GM11168 (cell line): ENCODE measurements around the gene P2RY2.
"Not testable (repeated sequence)": the region's sequence is repeated elsewhere in the genome, so short reads cannot be mapped to it uniquely, and the experiment has no call there.

Experiments used
- in situ Hi-C: fragments of 300-500 bp; cut with MboI; formaldehyde crosslinking; loops from one replicate; pipeline ENCODE4 v1.12.0; 2022; ENCODE audit warnings: low sequenced_read_pairs; ENCODE audit not compliant: unreplicated experiment

P2RY2 gene

DNA sequence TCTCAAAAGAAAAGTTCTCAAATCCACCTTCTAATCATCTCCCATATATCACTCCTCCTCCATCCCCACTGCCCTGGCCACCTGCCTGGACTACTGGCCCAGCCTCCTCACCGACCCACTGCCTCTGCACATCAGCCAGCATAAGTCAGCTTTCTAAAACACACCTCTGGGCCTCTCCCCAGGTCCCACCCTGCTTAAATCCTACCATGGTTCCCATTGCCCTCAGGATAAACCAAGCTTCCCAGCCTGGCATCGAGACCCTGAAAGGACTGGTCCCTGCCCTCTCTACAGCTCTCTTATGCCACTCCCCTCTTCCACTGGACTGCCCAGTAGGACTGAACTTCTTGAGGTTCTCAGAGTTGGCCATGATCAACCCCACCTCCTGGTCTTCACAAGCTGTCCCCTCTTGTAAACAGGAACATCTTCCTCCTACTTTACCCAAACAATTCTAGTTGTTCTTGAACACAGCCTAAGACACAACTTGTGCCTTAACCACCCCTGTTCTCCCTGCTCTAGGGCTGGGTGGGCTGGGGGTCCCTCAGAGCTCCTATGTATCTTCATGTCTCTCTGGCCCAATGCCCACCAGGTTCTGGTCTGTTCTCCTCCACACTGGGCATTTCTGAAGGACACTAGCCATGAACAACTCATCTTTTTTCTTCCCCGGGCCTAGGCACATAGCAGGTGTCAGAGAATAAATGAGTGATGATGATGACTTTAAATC lies 41.5 kb downstream of the P2RY2 start:
- in situ Hi-C loops, result no loop called here

DNA sequence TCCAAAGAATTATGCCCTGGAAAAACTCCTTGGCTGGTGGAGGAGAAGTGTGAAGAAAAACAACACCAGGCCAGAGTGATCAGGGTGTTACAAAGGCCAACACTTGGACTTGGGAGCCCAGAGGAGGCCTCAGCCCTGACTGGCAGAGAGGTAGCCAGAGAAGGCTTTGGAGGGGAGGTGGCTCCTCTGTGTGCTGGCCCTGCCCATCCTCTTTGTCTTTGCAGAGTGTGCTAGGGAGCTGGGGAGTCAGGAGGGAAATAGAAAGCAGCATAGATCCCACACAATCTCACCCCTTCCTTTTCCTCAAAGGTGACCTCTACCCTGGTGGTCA lies 42.0 kb downstream of the P2RY2 start:
- in situ Hi-C loops, result no loop called here

DNA sequence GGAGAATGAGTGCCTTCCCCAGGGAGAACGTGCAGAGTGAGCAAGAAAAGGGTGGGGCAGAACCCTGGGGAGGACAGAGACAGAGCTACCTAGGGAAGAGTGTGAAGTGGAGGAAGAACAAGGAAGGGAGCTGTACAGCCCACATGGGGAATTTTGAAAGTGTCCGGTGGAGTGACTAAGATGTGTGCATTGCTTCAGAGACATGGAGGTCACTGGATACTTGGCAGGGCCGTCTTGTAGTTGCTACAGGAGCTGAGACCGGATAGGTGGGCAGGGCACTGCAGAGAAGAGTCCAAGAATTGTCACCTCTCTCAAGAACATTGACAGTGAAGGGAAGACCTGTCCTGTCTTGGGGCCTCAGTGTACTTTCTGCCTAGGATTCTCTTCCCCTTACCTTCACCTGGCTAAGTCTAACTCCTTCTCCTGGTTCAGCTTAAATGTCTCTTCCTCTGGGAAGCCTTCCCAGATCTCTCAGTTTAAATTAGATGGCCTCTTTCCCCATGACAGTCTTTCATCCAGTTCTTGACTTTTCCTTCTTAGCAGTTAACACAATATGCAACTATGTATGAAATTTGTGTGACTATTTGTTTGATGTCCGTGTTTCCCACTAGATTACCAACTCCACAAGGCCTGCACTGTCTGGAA lies 44.9 kb downstream of the P2RY2 start:
- in situ Hi-C loops, result no loop called here

DNA sequence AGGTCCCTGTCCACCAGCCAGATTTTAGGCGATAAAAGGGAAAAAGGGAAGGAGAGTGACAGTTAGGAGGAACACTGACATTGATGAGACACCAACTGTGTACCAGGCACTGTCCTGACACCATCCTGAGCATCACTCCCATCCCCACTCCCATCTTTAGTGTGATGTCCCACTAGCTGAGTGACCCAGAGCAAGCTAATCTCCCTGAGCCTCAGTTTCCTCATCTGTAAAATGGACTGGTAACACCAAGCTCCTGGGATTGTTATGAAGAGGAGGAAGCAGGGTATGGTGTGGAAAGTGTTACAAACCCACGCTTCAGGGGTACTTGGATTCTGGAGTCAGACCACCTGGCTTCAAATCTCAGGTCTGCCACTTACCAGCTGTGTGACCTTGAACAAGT lies 45.6 kb downstream of the P2RY2 start:
- in situ Hi-C loops, result no loop called here

DNA sequence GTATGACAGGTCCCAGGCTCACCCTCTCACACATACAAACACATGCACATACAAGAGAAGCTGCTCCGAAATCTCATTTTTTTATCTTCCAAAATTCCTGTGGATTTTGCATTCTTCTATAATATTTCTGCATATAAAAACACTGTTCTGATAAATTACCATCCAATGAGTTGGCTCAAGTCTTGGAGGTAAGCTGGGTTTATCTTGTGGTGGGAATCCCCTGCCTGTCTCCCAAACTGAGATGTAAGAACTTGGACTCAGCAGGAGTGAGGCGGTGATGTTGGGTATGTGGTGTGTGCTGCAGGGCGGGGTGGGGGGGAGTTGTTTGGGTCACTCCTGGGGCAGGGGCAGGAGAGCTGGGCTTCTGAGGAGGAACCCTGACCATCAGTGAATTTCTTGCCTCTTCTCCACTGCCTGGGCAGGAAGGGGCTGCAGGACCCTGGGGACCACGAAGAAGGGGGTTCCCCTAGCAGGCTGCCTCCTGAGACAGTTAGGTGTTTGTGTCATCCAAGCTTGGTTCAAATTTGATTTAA lies 47.3 kb downstream of the P2RY2 start:
- in situ Hi-C loops, result no loop called here

DNA sequence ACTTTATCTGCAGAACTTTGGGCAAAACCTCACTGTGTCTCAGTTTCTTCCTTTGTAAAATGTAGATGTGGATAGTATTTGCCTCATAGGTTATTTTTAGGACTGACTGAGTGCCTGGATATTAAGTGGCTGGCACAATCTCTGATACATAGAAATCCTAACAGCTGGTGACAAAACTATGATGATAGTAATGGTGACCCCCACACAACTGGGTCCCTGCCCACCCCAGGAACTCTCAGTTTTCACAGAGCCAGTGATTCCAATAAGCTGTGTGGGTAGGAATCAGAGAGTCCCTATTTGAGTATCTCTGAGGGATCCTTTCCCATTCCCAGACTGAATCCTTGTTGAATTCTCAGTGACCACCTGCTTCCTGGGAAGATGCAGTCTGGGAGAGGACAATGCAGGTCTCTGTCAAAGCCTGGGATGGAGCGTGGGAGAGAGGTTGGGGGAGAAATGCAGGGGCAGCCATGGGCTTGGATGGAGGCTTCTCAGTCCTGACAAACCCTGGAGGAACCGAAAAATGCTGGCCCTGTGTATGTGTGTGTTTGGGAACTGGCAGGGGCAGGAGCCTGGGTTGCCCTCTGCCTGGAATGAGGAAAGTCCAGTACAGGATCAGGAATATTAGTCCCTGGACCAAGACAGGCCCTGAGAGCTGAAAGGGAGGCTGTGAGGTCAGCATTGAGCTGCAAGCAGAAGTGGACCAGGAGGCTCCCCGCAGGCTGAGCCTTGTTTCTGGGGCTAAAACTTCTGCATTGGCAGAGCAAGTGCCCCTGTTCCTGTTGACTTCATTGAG lies 48.0 kb downstream of the P2RY2 start:
- in situ Hi-C loops, result no loop called here

DNA sequence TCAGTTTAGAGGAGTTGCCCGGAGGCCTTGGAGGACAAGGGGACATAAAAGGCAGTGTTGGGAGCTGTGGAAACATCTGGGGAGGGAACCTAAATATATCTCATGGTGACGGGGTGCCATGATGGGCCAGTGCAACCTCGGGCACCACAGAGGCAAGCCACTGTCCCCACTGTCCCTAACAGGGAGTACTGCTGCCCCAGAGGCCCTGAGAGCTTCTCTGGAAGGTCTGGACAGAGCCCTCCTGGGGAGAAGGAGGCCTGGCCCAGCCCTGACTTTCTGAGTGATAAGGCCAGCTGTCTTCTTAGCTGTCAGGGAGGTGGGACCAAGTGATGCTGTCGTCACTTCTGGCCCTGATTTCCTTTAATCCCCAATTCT lies 48.6 kb downstream of the P2RY2 start:
- in situ Hi-C loops, result no loop called here

DNA sequence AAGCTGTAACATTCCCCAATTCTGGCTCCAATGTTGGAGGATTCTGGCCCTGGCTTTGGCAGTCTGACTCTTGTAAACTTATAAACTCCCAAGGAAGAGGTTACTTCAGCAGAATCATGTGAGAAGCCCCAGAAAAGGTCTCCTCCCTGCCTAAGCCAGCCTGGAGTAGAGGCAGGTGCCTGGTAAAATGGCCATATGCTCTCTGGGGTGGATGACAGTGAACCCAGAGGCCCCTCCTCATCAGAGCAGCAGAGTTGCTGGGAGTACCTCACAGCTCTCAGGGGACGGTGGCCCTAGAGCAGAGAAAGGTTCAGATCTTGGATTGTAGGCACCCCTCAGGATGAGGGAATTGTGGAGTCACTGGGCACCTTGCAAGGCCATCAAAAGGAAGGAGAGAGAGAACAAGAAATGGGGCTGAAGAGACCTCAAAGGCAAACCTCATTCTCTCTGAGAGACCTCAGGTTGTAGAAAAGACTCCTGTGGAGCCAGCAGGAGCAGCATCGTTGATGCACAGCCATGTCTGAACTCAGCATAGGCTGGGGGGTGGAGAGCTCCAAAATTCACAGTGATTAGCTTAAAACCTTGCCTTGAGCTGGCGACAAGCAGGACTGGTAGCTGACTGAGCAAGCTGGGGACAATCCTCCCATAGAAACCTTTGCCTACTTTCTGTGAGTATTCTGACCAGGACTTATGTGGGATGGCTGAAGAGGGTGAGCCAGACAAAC lies 49.2 kb downstream of the P2RY2 start:
- in situ Hi-C loops, result no loop called here

DNA sequence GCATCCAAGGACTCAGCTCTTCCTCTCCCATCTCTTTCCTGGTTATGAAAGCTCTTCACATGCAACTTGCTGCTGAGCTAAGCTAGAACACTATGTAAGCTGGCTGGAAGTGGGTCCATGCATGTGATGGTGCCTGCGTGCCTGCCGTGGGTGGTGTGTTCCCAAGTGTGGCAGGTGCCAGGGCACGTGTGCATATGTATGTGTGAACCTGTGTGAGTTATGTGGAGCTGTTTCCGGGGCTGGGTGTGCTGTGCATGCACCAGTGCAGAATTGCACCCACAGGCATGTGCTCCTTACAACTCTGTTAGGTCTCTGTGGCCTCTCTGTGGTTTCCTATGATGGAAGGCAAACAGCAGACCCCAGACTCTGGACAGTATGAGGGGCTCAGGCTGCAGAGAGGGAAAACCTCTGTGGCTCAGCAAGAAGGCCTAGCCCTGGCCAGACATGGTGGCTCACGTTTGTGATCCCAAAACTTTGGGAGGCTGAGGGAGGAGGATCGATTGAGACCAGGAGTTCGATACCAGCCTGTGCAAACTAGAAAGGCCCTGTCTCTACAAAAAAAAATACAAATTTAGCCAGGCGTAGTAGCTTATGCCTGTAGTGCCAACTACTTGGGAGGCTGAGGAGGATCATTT lies 49.9 kb downstream of the P2RY2 start:
- in situ Hi-C loops, result no loop called here

DNA sequence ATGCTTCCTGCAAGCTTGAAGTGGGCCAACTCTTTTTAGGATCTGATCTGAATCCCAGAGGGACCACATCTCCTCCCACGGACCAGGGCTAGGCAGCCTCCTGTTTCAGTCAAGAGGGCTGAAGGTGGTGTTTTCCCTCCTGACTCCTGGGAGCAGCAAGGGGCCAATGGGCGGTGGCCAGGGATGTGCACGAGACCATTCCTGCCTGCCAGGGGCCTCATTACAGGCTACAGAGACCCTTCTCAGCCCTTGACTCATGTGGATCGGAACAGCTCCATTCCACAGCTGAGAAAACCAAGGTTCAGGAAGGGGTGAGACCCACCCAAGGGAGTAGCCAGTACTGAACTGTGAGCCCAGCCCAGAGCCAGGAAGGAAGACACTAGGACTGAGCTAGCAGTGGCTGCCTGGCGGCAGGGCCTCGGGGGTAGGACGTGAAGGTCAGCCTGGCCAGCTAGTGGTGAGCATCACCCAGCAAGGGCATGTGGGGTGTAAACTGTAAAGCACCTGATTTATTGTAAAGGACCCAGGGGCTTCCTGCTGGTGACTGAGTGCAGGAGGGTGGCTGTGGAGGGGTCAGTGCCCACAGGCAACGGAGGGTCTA lies 50.7 kb downstream of the P2RY2 start:
- in situ Hi-C loops, result no loop called here

DNA sequence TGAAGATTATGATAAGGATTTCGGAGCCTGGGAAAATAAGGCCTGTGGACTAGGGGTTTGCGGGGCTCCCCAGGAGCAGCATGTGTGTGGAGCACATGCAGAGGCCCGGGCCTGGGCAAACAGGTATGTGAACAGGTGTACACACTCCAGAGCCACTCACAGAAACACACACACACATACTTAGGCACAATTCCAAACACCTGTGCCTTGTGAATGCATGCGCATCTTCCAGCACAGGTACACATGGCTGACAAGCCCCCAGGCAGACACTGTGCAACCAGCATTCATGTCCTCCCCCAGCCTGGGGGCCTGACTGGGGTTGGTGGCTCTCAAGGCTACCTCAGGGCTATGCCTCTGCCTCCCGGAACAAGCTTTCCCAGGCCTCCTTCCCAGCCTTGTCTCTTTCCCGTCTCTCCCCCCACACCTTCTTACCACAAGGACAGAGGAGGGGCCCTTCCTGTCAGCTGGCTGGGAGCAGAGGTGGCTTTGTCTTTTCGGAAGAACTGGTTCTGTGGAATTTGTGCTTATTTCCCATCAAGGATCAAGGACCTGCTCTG lies 51.5 kb downstream of the P2RY2 start:
- in situ Hi-C loops, result no loop called here

DNA sequence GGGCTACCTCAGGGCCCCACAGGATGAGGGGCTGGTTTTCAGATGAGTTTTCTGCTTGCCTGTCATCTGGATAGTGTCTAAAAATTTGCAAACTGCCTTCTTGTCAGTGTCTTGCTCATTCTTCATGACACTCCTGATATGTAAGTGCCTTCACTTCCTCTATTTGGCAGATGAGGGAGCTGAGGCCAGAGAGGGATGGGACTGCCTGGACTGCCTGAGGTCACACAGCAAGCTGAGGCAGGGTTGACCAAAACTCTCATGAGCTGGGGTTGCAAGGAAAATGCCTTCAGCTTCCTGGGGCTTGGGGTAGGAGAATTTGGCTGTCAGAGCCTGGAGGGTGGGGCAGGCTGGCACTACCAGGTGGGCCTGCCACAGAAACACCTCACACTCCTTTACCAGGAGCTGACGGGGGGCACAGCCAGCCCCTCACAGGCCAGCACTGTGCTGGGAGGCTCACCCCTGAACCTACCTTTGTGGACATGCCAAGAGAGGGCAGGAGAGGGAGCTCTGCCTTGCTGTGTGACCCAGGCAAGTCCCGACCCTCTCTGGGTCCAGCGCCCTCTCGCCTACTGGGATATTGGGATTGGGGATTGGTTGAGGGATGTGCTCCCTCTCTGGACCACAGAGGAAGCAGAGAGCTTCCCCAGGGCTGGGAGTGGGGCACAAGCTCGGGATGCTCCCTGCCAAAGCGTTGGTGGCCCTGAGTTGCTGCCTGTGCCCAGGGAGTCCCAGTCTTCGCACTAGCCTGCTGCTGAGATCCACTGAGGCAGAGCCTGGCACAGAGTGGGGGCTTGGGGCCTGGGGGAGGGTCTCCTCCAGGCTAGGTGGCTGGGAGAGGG lies 52.2 kb downstream of the P2RY2 start:
- in situ Hi-C loops, result no loop called here

DNA sequence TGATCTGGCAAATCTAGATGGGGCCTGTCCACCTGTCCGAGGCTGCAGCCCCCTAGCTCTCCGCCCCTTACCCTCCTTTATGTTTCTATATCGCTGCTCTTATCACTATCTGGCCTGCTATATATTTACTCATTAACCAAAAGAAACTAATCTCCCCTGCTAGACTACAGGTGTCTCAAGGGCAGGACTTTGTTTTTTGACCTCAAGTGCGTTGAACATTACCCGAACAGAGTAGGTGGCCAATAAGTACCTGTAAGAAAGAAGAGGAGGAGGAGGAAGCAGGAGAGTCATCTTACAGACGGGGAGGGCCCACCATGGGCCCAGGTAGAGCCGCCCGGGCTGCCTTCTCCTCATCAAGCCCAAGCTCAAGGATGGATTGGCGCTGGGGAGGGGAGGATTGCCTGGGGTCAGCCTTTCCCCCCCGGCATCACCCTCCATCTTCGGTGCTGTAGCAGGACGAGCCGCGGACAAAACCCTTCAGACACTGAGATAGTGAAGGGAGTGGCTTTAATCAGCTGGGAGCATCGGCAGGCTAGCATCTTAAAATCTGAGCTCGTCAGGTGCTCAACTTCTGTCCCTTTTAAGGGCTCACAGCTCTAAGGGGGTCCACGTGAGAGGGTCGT lies 52.9 kb downstream of the P2RY2 start:
- in situ Hi-C loops, result no loop called here

DNA sequence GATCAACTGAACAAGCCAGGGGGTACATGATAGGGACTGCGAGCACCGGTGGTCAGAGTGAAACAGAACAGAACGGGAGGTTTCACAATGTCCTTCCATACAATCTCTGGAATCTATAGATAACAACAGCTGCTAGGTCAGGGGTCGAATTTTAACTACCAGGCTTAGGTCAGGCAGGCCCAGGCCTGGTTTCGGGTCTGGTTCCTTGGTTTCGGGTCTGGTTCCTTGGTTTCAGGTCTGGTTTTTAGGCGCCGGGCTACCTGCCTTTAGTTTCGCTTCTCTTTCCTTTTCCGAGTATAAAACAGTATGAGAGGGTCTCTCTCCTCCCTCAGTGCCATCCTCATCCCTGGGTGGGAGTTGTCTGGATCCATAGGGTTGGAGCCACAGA lies 53.4 kb downstream of the P2RY2 start:
- in situ Hi-C loops, result not testable (repeated sequence)

DNA sequence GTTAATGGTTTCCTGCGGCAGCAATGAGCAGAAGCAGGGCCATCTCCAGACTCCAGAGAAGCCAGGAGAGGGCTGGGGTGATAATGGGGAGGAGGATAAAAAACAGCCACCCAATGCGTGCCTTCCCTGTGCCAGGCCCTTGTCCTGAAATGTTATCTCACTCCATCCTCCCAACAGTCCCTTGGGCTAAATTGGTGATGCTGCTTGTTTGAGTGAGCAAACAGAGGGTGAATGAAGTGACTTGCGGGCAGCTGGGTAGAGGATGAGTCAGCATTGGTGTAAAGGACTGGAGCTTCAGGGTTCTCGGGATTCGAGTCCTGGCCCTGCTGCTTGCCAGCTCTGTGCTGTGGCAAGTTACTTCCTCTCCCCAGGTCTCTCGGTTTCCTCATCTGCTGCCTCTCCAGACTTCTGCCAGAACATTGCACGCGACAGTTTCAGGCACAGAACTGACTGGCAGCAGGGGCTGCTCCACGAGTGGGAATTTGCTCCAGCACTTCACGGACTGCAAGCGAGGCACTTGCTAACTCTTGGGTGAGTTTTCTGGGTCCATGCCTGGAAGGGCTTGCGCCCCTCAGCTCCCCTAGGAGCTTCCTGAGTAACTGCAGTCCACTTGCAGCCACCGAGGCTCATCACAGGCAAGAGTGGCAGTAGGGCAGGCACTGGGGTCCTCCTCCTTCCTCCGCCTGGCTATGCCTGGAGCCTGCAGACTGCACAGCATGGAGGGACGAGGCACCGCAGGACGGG lies 54.0 kb downstream of the P2RY2 start, which contains the start of gene P2RY6:
TSS of gene P2RY6 (plus strand) at position 403 of the 744 bp plus-strand sequence. CDS start 24,181 bp downstream, outside the sequence.
- in situ Hi-C loops, result no loop called here

DNA sequence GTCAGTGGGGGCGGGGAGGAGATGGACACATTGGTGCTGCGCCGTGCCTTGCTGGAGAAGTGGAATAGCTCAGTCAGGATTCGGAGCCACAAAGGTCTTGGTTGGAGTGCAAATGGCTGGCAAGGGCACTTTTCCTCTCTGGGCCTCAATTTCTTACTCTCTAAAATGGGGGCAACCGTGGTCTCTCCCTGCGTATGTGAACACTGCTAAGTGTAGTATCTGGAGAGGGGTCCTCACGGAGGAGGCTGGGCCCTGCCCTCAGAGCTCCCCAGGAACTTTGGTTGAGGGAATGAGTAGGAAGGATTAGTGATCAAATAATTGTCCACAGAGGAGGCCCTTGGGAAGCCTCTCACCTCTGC lies 54.6 kb downstream of the P2RY2 start:
- in situ Hi-C loops, result no loop called here

DNA sequence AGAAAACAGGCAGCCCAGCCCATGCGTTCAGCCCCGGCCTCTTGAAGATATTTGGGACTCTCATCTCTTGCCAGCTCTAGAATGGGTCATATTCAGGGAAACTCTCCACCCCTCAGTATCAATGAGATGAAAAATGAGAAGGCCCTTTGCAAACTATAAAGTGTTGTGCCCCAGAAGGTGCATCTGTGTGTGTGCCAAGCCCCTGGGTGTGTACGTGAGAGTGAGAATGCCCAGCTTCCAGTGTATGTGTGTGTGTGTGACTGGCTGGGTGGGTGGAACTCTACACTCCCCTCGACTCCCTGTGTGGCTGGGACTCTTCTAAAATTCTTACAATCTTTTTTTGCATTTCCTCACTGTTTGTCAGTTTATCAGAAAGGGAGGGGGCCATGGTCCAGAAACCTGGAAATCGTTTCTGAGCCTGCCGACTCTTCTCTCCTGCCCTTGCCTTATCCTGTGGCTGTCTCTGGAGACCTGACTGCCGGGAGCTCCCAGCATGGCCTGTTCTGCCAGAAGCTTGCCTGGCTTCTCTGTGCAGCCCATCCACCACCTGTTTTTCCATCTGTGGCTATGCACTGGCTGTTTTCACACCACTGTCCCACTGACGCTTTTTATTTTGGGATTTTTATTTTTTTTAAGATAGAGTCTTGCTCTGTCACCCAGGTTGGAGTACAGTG lies 55.3 kb downstream of the P2RY2 start:
- in situ Hi-C loops, result no loop called here
